HepG2 (cell line): ENCODE results near the gene CPT1A. TPM values are rescaled to one million over a fixed set of nuclear protein-coding genes. Genes with fewer than 3 reads are reported as not detected.

Experiments
- SALL2 ChIP-seq: sonication (generic); formaldehyde crosslinking; IDR thresholded peaks from 2 replicates; pipeline ENCODE4 v1.8.1; 2023; ENCODE audit warnings: mild to moderate bottlenecking, missing genetic modification reagents, inconsistent platforms
- WIZ ChIP-seq: sonication (generic); formaldehyde crosslinking; IDR thresholded peaks from 2 replicates; pipeline ENCODE4 v1.5.1; 2020; ENCODE audit warnings: mild to moderate bottlenecking, missing genetic modification reagents
- ZEB1 ChIP-seq: IDR thresholded peaks from 2 replicates; pipeline ENCODE4 v1.6.1; 2012; ENCODE audit warnings: mild to moderate bottlenecking, low read depth, inconsistent platforms; ENCODE audit not compliant: insufficient replicate concordance
- ZNF766 ChIP-seq: sonication (generic); formaldehyde crosslinking; IDR thresholded peaks from 2 replicates; pipeline ENCODE4 v1.5.0; 2020; ENCODE audit warnings: missing genetic modification reagents, borderline replicate concordance
- polyA plus RNA-seq, 8 experiments: library from polyadenylated mRNA; depleted of rRNA in 3 of 8; stranded (reverse) in 7 of 8; unstranded in 1 of 8; fragments of >200 nt; fragmentation: Illumina TruSeq in 4 of 8; extraction: Trizol in 4 of 8; gene quantifications; 2 replicates each; pipeline versions ENCODE4 v1.2.1 to v1.2.3, GENCODE V29; 2011 to 2016; ENCODE audit warnings: low read depth in 4 of 8, missing spikeins in 1 of 8, mixed read lengths in 1 of 8; ENCODE audit not compliant: insufficient read depth in 1 of 8
- total RNA-seq, 5 experiments: library from RNA; depleted of rRNA; stranded (reverse); fragments of >200 nt; fragmentation: Illumina TruSeq; extraction: Trizol; gene quantifications; 2 replicates each; pipeline ENCODE4 v1.2.3, GENCODE V29; 2016; ENCODE audit warnings: low read depth in 1 of 5
- TF ChIP-seq, protein P1 (sequence below), 2 experiments: IDR thresholded peaks; 2 replicates each; pipeline ENCODE4 v1.6.1; 2011 to 2012; ENCODE audit warnings: low read length in 2 of 2, borderline replicate concordance in 1 of 2, low read depth in 1 of 2, mild to moderate bottlenecking in 1 of 2, moderate library complexity in 1 of 2
- TF ChIP-seq, protein P2 (sequence below): sonication (generic); formaldehyde crosslinking; IDR thresholded peaks from 2 replicates; pipeline ENCODE4 v1.5.1; 2020; ENCODE audit warnings: missing genetic modification reagents, mild to moderate bottlenecking, borderline replicate concordance
- TF ChIP-seq, protein P3 (sequence below), 2 experiments: fragments of 450-650 bp in 1 of 2; sonication (generic) in 1 of 2; formaldehyde crosslinking; IDR thresholded peaks; 2 replicates each; pipeline versions ENCODE4 v1.5.0 to v1.8.0; 2020 to 2022; ENCODE audit warnings: mild to moderate bottlenecking in 1 of 2, missing genetic modification reagents in 1 of 2
- TF ChIP-seq, protein P4 (sequence below): sonication (generic); formaldehyde crosslinking; IDR thresholded peaks from 2 replicates; pipeline ENCODE4 v1.8.1; 2023; ENCODE audit warnings: mild to moderate bottlenecking, moderate library complexity, missing genetic modification reagents

Gene CPT1A
- total and polyA plus RNA-seq, 2 of the 13 experiments (the other 11 are each of a cell fraction or from before 2014, with no cell fraction given), result 7.0 to 7.1 TPM

DNA sequence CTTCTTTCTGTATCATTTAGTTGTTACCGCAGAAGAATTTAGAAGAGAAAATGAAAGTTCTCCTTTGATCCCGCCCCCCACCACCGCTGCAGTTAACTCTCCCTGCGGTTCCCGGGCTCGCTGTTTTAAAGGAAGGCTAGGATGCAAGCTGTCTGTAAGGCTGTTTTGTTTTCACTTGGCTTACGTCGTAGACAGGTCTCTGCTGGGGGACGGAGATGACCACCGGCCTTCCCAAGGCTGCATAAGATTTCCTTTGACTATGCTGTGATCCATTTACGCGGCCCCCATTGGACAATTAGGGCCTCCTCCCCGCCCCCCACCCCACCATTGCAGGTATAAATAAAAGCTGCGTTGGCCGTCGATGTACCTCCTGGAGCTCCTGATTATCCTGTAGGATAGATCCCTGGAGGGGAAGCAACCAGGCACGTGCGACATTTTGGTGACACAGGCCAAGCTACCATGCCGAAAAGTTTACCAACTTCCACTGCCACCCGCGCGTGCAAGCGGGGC lies 1.4 kb upstream of the CPT1A start (continued):
- TF ChIP-seq, protein P1, sequence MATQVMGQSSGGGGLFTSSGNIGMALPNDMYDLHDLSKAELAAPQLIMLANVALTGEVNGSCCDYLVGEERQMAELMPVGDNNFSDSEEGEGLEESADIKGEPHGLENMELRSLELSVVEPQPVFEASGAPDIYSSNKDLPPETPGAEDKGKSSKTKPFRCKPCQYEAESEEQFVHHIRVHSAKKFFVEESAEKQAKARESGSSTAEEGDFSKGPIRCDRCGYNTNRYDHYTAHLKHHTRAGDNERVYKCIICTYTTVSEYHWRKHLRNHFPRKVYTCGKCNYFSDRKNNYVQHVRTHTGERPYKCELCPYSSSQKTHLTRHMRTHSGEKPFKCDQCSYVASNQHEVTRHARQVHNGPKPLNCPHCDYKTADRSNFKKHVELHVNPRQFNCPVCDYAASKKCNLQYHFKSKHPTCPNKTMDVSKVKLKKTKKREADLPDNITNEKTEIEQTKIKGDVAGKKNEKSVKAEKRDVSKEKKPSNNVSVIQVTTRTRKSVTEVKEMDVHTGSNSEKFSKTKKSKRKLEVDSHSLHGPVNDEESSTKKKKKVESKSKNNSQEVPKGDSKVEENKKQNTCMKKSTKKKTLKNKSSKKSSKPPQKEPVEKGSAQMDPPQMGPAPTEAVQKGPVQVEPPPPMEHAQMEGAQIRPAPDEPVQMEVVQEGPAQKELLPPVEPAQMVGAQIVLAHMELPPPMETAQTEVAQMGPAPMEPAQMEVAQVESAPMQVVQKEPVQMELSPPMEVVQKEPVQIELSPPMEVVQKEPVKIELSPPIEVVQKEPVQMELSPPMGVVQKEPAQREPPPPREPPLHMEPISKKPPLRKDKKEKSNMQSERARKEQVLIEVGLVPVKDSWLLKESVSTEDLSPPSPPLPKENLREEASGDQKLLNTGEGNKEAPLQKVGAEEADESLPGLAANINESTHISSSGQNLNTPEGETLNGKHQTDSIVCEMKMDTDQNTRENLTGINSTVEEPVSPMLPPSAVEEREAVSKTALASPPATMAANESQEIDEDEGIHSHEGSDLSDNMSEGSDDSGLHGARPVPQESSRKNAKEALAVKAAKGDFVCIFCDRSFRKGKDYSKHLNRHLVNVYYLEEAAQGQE (IDR thresholded peaks at IDR 0.05; ENCODE audit: borderline replicate concordance in 1 of 2, low read depth in 1 of 2, low read length in 2 of 2), result no peak
- TF ChIP-seq, protein P2, sequence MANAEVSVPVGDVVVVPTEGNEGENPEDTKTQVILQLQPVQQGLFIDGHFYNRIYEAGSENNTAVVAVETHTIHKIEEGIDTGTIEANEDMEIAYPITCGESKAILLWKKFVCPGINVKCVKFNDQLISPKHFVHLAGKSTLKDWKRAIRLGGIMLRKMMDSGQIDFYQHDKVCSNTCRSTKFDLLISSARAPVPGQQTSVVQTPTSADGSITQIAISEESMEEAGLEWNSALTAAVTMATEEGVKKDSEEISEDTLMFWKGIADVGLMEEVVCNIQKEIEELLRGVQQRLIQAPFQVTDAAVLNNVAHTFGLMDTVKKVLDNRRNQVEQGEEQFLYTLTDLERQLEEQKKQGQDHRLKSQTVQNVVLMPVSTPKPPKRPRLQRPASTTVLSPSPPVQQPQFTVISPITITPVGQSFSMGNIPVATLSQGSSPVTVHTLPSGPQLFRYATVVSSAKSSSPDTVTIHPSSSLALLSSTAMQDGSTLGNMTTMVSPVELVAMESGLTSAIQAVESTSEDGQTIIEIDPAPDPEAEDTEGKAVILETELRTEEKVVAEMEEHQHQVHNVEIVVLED, result no peak
- TF ChIP-seq SALL2 (CRISPR knock-in tag), result no peak
- TF ChIP-seq ZNF766 (CRISPR knock-in tag), result no peak
- no peak for TF ChIP-seq WIZ (CRISPR knock-in tag)
- TF ChIP-seq, protein P3, sequence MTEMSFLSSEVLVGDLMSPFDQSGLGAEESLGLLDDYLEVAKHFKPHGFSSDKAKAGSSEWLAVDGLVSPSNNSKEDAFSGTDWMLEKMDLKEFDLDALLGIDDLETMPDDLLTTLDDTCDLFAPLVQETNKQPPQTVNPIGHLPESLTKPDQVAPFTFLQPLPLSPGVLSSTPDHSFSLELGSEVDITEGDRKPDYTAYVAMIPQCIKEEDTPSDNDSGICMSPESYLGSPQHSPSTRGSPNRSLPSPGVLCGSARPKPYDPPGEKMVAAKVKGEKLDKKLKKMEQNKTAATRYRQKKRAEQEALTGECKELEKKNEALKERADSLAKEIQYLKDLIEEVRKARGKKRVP (CRISPR knock-in tag; IDR thresholded peaks at IDR 0.05), result no peak
- TF ChIP-seq, protein P4, sequence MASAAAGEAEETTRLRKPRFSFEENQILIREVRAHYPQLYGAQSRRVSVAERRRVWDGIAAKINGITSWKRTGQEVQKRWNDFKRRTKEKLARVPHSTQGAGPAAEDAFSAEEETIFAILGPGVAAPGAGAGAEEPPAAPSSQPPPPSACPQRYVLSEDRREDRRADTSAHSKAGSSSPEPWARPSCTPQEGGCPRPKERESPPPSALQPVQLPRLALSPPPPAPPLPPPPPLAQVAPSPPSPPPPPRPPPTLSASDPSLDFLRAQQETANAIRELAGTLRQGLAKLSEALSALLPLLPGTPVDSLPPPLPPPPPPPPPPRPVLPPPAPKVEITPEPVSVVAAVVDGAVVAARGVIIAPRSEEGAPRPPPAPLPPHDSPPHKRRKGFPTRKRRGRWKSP, result no peak
- TF ChIP-seq ZEB1, result no peak
- TF ChIP-seq, all 625 proteins: peak for 0
